COLO668 (cell line): ENCODE data around the gene MMP3.

Experiments used
- DNase-seq: peaks from one replicate; lab custom pipeline; 2025; ENCODE audit not compliant: unreplicated experiment; lab: John Stamatoyannopoulos, UW

MMP3 gene

GRCh38 chr11:102843489-102843888 is at the start of gene MMP3:
MMP3 (minus strand) TSS chr11:102843609; CDS start chr11:102843546, 63 bp downstream.
- DNase-seq: no peak

- no peak for DNase-seq
These were observed 48.3 kb upstream of the MMP3 start for GRCh38 chr11:102891736-102892135.

- no peak for DNase-seq
These were observed 43.6 kb upstream of the MMP3 start for GRCh38 chr11:102886999-102887398.

GRCh38 chr11:102883141-102883540 is 39.7 kb upstream of the MMP3 start:
- DNase-seq: no peak

- DNase-seq: no peak
These were observed 39.1 kb upstream of the MMP3 start for GRCh38 chr11:102882389-102883024.

GRCh38 chr11:102879801-102880200 is 36.4 kb upstream of the MMP3 start:
- no peak for DNase-seq

- DNase-seq: no peak
These were observed 35.2 kb upstream of the MMP3 start for GRCh38 chr11:102878595-102878994.

GRCh38 chr11:102874852-102875251 is 31.4 kb upstream of the MMP3 start, which contains the start of gene MMP12:
MMP12 (minus strand) TSS chr11:102874982; CDS start chr11:102874937, 45 bp downstream.
- DNase-seq: no peak

- peak; percentile 31 for DNase-seq
These were observed 26.1 kb upstream of the MMP3 start for GRCh38 chr11:102869354-102869964.

- no peak for DNase-seq
These were observed 24.9 kb upstream of the MMP3 start for GRCh38 chr11:102868339-102868738.

GRCh38 chr11:102864724-102865123 is 21.3 kb upstream of the MMP3 start:
- no peak for DNase-seq

GRCh38 chr11:102853956-102854355 is 10.5 kb upstream of the MMP3 start:
- no peak for DNase-seq

GRCh38 chr11:102853055-102853454 is 9.6 kb upstream of the MMP3 start:
- DNase-seq: no peak

GRCh38 chr11:102850973-102851745 is 7.8 kb upstream of the MMP3 start:
- DNase-seq: no peak

GRCh38 chr11:102849311-102849710 is 5.9 kb upstream of the MMP3 start:
- DNase-seq: no peak

GRCh38 chr11:102846292-102846691 is 2.9 kb upstream of the MMP3 start:
- DNase-seq: no peak

GRCh38 chr11:102842930-102843329 is 479 bp downstream of the MMP3 start:
- DNase-seq: no peak

- no peak for DNase-seq
These were observed 3.4 kb downstream of the MMP3 start for GRCh38 chr11:102840018-102840417.

GRCh38 chr11:102837646-102838045 is 5.8 kb downstream of the MMP3 start:
- no peak for DNase-seq

- no peak for DNase-seq
These were observed 6.3 kb downstream of the MMP3 start for GRCh38 chr11:102837156-102837555.

GRCh38 chr11:102836290-102836875 is 7.0 kb downstream of the MMP3 start:
- no peak for DNase-seq

GRCh38 chr11:102833731-102834130 is 9.7 kb downstream of the MMP3 start:
- no peak for DNase-seq
